ENCODE results near the gene TAF15.
A peak's percentile ranks its signal among the peaks of the same experiment; 100 is the strongest.

TAF15 gene

GRCh38 chr17:35808962-35809854, at the start of gene TAF15:
TSS of gene TAF15 (plus strand) at chr17:35809484. CDS start at chr17:35809570, 86 bp downstream.
- DNase-seq (ENCODE audit: low read depth in 3 of 3) = peak; percentile 90 to 95 (median 91)

- no peak for DNase-seq (ENCODE audit: low read depth in 3 of 3)
Measured at GRCh38 chr17:35760587-35760986, 48.7 kb upstream of the TAF15 start, which contains the start of gene C17orf50. TSS of gene C17orf50 (plus strand) at chr17:35760887. CDS start at chr17:35760942, 55 bp downstream.

DNA sequence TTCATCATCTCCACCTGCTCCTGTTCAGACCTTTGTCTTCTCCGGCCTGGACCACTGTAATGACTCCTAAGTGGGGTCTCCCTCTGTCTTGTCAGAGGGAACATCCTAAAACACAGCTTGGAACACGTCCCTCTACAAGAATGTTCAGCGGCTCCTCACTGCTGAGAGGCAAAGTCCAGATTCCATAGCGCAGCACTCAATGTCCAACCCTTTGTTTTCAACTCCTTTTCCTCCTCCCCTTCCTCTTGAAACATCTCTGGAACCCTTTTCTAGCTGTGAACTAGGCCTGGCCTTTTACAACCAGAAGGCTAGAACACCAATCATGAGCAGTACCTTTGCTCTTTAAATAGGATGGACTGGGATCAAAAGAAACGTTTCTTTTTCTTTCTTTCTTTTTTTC, 47.7 kb upstream of the TAF15 start:
- no peak for DNase-seq (ENCODE audit: low read depth in 3 of 3)

DNA sequence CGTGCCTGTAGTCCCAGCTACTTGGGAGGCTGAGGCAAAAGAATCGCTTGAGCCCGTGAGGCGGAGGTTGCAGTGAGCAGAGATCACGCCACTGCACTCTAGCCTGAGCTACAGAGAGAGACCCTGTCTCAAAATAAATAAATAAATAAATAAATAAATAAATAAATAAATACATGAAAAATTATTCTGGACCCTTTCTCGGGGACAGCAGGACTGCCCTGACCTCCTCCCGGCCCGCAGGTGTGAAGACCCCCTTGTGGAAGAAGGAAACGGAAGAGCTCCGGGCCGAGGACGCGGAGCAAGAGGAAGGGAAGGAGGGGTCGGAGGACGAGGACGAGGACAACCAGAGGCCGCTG, 45.5 kb upstream of the TAF15 start:
- DNase-seq (ENCODE audit: low read depth in 3 of 3) = no peak

GRCh38 chr17:35764123-35764991, 44.9 kb upstream of the TAF15 start:
- DNase-seq (ENCODE audit: low read depth in 3 of 3) = peak; percentile 78 to 87 (median 79)

GRCh38 chr17:35765086-35765710, 44.1 kb upstream of the TAF15 start:
- DNase-seq (ENCODE audit: low read depth in 3 of 3) = no peak

DNA sequence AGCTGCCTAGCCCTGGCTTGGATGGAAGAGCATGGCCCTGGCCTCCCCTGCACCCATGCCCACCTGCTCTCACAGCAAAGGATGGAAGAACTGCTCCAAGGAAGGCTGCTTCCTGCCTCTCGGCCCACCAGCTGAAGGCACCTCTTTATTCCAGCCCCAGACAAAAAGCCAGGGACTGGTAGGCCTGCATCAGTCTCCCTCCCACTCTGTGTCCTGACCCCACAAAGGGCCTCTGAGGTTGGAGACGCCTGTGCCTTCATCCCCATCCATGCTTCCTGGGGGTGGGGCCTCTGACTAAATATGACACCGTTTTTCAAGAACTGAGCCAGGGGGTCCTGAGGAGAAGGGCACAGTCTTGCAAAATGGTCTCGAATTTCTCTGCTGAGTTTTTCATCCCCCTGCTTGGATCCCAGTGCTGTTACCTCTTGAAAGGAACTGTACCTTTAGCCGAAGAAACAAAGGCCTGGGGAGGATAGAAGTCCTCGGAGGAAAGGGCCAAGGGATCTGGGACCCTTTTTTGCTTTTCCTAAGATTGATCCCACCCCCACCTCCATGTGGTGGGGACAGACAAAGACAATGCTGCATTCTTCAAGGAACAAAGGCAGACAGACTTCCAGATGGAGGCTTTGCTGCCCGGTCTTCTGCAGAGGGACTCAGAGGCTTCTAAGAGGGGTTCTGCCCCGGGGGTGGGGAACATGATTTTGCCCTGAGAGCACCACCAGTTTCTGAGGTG, 43.4 kb upstream of the TAF15 start:
- DNase-seq (ENCODE audit: low read depth in 3 of 3) = no peak

- no peak for DNase-seq (ENCODE audit: low read depth in 3 of 3)
Measured at GRCh38 chr17:35766489-35766877, 42.8 kb upstream of the TAF15 start.

GRCh38 chr17:35766903-35767510, 42.3 kb upstream of the TAF15 start:
- no peak for DNase-seq (ENCODE audit: low read depth in 3 of 3)

- DNase-seq (ENCODE audit: low read depth in 3 of 3) = no peak
Measured at GRCh38 chr17:35768797-35769196, 40.5 kb upstream of the TAF15 start.

GRCh38 chr17:35769895-35770486, 39.3 kb upstream of the TAF15 start:
- no peak for DNase-seq (ENCODE audit: low read depth in 3 of 3)

- no peak for DNase-seq (ENCODE audit: low read depth in 3 of 3)
Measured at GRCh38 chr17:35773129-35773528, 36.2 kb upstream of the TAF15 start.

GRCh38 chr17:35773679-35774425, 35.4 kb upstream of the TAF15 start:
- no peak for DNase-seq (ENCODE audit: low read depth in 3 of 3)

- no peak for DNase-seq (ENCODE audit: low read depth in 3 of 3)
Measured at GRCh38 chr17:35774499-35774898, 34.8 kb upstream of the TAF15 start.

- no peak for DNase-seq (ENCODE audit: low read depth in 3 of 3)
Measured at GRCh38 chr17:35775039-35775438, 34.2 kb upstream of the TAF15 start.

DNA sequence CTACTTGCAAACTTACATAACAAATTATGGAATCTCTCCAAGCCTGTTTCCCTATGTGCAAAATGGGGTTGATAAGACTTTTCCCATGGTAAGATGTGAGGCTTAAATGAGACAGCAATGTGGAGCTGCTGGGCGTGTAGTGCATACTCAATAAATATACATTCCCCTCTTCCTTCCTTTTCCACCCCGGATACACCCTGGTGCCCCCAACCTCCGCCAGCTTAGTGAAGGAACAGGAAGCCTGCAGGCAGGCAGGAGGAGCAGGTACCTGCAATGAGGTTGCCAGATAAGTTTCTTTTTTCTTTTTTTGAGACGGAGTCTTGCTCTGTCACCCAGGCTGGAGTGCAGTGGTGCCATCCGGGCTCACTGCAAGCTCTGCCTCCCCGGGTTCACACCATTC, 33.7 kb upstream of the TAF15 start:
- DNase-seq (ENCODE audit: low read depth in 3 of 3) = no peak

- DNase-seq (ENCODE audit: low read depth in 3 of 3) = no peak
Measured at GRCh38 chr17:35778641-35779196, 30.6 kb upstream of the TAF15 start.

GRCh38 chr17:35780950-35781349, 28.3 kb upstream of the TAF15 start:
- DNase-seq (ENCODE audit: low read depth in 3 of 3) = no peak

- no peak for DNase-seq (ENCODE audit: low read depth in 3 of 3)
Measured at GRCh38 chr17:35784895-35785294, 24.4 kb upstream of the TAF15 start.

All from stimulated activated CD4-positive, alpha-beta T cell treated with anti-CD3 and anti-CD28 coated beads, TNF-alpha, amount 100 ng/mL, for 48 hours (primary cell).